Lung (tissue), 12 donors: ENCODE data around the gene ZNF579. TPM values are rescaled to one million over a fixed set of nuclear protein-coding genes. Genes with fewer than 3 reads are reported as not detected.

Experiments
- ATAC-seq: fragments of 200-7000 bp; cut with Tn5 transposase; one replicate; pipeline ENCODE4 v1.9.1; 2020; ENCODE audit warnings: moderate number of reproducible peaks; ENCODE audit not compliant: insufficient read depth, low FRiP score
- DNase-seq, 3 donors: peaks; one replicate each; pipeline ENCODE4 v3.0.0-alpha.2; 2013 to 2017
- H3K27ac ChIP-seq, 2 donors: one replicate each; pipeline ENCODE4 v1.5.1; 2013; ENCODE audit warnings: mild to moderate bottlenecking in 2 of 2, moderate library complexity in 2 of 2, control low read depth in 1 of 2, inconsistent platforms in 1 of 2, low read depth in 1 of 2, low read length in 1 of 2
- H3K27me3 ChIP-seq, 3 donors: one replicate each; pipeline ENCODE4 v1.5.1; 2013; ENCODE audit warnings: low read length in 2 of 3; ENCODE audit not compliant: control insufficient read depth in 3 of 3, insufficient read depth in 3 of 3
- H3K36me3 ChIP-seq, 4 donors: one replicate each; pipeline ENCODE4 v1.5.1; 2013; ENCODE audit warnings: low read length in 4 of 4, mild to moderate bottlenecking in 1 of 4, moderate library complexity in 1 of 4; ENCODE audit not compliant: control insufficient read depth in 4 of 4, insufficient read depth in 4 of 4
- H3K4me1 ChIP-seq, 5 donors: one replicate each; pipeline ENCODE4 v1.5.1; 2013; ENCODE audit warnings: low read length in 5 of 5, mild to moderate bottlenecking in 2 of 5, moderate library complexity in 1 of 5; ENCODE audit not compliant: control insufficient read depth in 5 of 5, insufficient read depth in 5 of 5
- H3K4me3 ChIP-seq: one replicate; pipeline ENCODE4 v1.5.1; 2013; ENCODE audit warnings: mild to moderate bottlenecking, control low read depth, moderate library complexity
- H3K9ac ChIP-seq, 2 donors: one replicate each; pipeline ENCODE4 v1.5.1; 2013; ENCODE audit warnings: low read length in 2 of 2, control low read depth in 1 of 2; ENCODE audit not compliant: insufficient read depth in 1 of 2
- H3K9me3 ChIP-seq, 4 donors: one replicate each; pipeline ENCODE4 v1.5.1; 2013; ENCODE audit warnings: low read length in 3 of 4, mild to moderate bottlenecking in 1 of 4, moderate library complexity in 1 of 4; ENCODE audit not compliant: control insufficient read depth in 4 of 4, insufficient read depth in 3 of 4
- CTCF ChIP-seq: IDR thresholded peaks from 2 replicates; pipeline ENCODE4 v1.5.1; 2012; ENCODE audit warnings: mild to moderate bottlenecking; ENCODE audit errors: control extremely low read depth, extremely low read depth
- WGBS, 2 donors: extraction: QIAGEN DNeasy Blood & Tissue Kit; methylation state at CpG; one replicate each; pipeline ENCODE4 v1.1.7; 2013; 5-methylcytosine and 5-hydroxymethylcytosine counted together
- polyA plus RNA-seq, 2 donors: library from polyadenylated mRNA; stranded (reverse); fragments of 200-250 nt; gene quantifications; one replicate each; pipeline ENCODE4 v1.2.1, GENCODE V29; 2013
- total RNA-seq, 2 donors: library from RNA; depleted of rRNA in 1 of 2; stranded (reverse); fragments of >200 nt in 1 of 2; gene quantifications; one replicate each; pipeline ENCODE4 v1.2.1, GENCODE V29; 2014 to 2021
- donor health status: control.
- donor health status: control.
- donor health status: Bipolar disorder and iron deficiency.
- donor health status: healthy.
- donor health status: DM: yes; HTN: yes; CAD: no.

Gene ZNF579
- total and polyA plus RNA-seq, 4 donors, result 4.3 to 20.8 (median 10.1) TPM

- WGBS, 2 donors, result 91% methylated on average over 49 to 68 of the region's 68 CpGs
- no peak overlapping the region for H3K4me3 ChIP-seq
- no peak for DNase-seq
- H3K4me1 ChIP-seq, result no peaks in the 10 kb centered on the region
- H3K27ac ChIP-seq, result no peak overlapping the region
- H3K9me3 ChIP-seq, result no peaks in the 10 kb centered on the region
- H3K9ac ChIP-seq, result no peak overlapping the region
- peaks cover 5 to 33% (median 23%) of the 10 kb centered on the region in 4 donors for H3K36me3 ChIP-seq
- H3K27me3 ChIP-seq, result no peaks in the 10 kb centered on the region
- ATAC-seq, result no peak
- TF ChIP-seq CTCF, result no peak
These were observed 12.6 kb upstream of the ZNF579 start for GRCh38 chr19:55593096-55593772.

GRCh38 chr19:55592391-55593090 is 11.9 kb upstream of the ZNF579 start:
- DNase-seq (no peak), ATAC-seq (no peak)
- Histone ChIP-seq H3K27ac (no peak overlapping the region), H3K4me1 (peaks cover 0 to under 1% (median 0%) of the 10 kb centered on the region in 5 donors), H3K9me3 (no peaks in the 10 kb centered on the region), H3K27me3 (no peaks in the 10 kb centered on the region), H3K36me3 (peaks cover 5 to 30% (median 23%) of the 10 kb centered on the region in 4 donors), H3K9ac (no peak overlapping the region), H3K4me3 (no peak overlapping the region)
- 94 to 95% methylated on average over 62 to 73 of the region's 73 CpGs for WGBS, 2 donors
- TF ChIP-seq CTCF, result no peak

- H3K36me3 ChIP-seq, result peaks cover 5 to 27% (median 21%) of the 10 kb centered on the region in 4 donors
These were observed 10.9 kb upstream of the ZNF579 start for GRCh38 chr19:55591555-55591954.

More at GRCh38 chr19:55591555-55591954, 10.9 kb upstream of the ZNF579 start:
- Histone ChIP-seq H3K9ac (no peak overlapping the region), H3K4me1 (peaks cover 0 to 10% (median 1%) of the 10 kb centered on the region in 5 donors), H3K27ac (no peak overlapping the region), H3K4me3 (no peak overlapping the region), H3K27me3 (no peaks in the 10 kb centered on the region), H3K9me3 (no peaks in the 10 kb centered on the region)
- WGBS, 2 donors, result 86 to 91% methylated on average over 10 of the region's 10 CpGs
- TF ChIP-seq CTCF, result no peak
- DNase-seq (no peak), ATAC-seq (no peak)
